ENCODE results near the gene TOMM20L.

GRCh38 chr14:58408681-58409215, 13.0 kb downstream of the TOMM20L start:
- no peak for TF ChIP-seq CTCF (IDR thresholded peaks at IDR 0.05)
- no peak for TF ChIP-seq POLR2A (IDR thresholded peaks at IDR 0.05)
